Astrocyte of the cerebellum (primary cell): Measurements from ENCODE around the gene SRD5A3.

Experiments used
- DNase-seq: peaks from one replicate; pipeline ENCODE4 v3.0.0-alpha.2; 2011; ENCODE audit warnings: low read depth
- H3K4me3 ChIP-seq: 2 replicates; pipeline ENCODE4 v1.5.1; 2011; ENCODE audit warnings: mild to moderate bottlenecking, low read depth, low read length, moderate library complexity
- CTCF ChIP-seq: IDR thresholded peaks from 2 replicates; pipeline ENCODE4 v1.5.1; 2012; ENCODE audit warnings: low read length, low read depth, moderate library complexity, mild to moderate bottlenecking; ENCODE audit errors: missing control alignments
- in situ Hi-C: cut with HindIII; loops from 2 replicates; pipeline ENCODE4 v1.10.0; 2017; ENCODE audit warnings: low sequenced_read_pairs

SRD5A3 gene

GRCh38 chr4:55409468-55410171 is 63.6 kb downstream of the SRD5A3 start:
- no peak for DNase-seq
- in situ Hi-C loops: no loop called here
- H3K4me3 ChIP-seq: no peak overlapping the region

GRCh38 chr4:55410431-55410830 is 64.4 kb downstream of the SRD5A3 start:
- in situ Hi-C loops: no loop called here
- no peak for TF ChIP-seq CTCF
- no peak for DNase-seq
- H3K4me3 ChIP-seq: no peak overlapping the region

More at GRCh38 chr4:55409468-55410171, 63.6 kb downstream of the SRD5A3 start:
- TF ChIP-seq CTCF: peak; percentile 1

GRCh38 chr4:55411621-55412020 is 65.6 kb downstream of the SRD5A3 start:
- no peak for TF ChIP-seq CTCF
- in situ Hi-C loops: no loop called here
- no peak overlapping the region for H3K4me3 ChIP-seq
- no peak for DNase-seq

- TF ChIP-seq CTCF: no peak
- no peak overlapping the region for H3K4me3 ChIP-seq
- DNase-seq: no peak
- in situ Hi-C loops: no loop called here
Observed at GRCh38 chr4:55416176-55416575, 70.1 kb downstream of the SRD5A3 start.
